HepG2 (cell line): ENCODE results near the gene EBLN2. TPM values are rescaled to one million over a fixed set of nuclear protein-coding genes. Genes with fewer than 3 reads are reported as not detected.
A peak's percentile ranks its signal among the peaks of the same experiment; 100 is the strongest.

Source experiments
- ATAC-seq: fragments of 200-7000 bp; cut with Tn5 transposase; 3 replicates; pipeline ENCODE4 v1.9.1; 2020; ENCODE audit warnings: mild to moderate bottlenecking, moderate library complexity
- BruUV-seq: library from RNA; stranded (reverse); fragments of 400-500 nt; replicated peaks from 2 replicates; lab custom pipeline; 2021; lab: Mats Ljungman, UMichigan
- CTCF ChIA-PET: fragments of 300-600 bp; formaldehyde crosslinking; extraction: SDS; loops from one replicate; lab custom pipeline; 2021; ENCODE audit warnings: low total read pairs, inconsistent platforms, low intra/inter-chr PET ratio; lab: Yijun Ruan, JAX
- POLR2A ChIA-PET: fragments of 350-600 bp; sonication (Branson Sonifier 250); formaldehyde crosslinking; loops from one replicate; lab custom pipeline; 2020; ENCODE audit warnings: antibody characterized with exemption, inconsistent platforms; lab: Yijun Ruan, JAX
- DNase-seq: peaks from one replicate; pipeline ENCODE4 v3.0.0-alpha.2; 2015; ENCODE audit warnings: low spot score
- FAIRE-seq: peaks from 3 replicates; lab custom pipeline; 2011; peaks lifted over from hg19 to GRCh38; lab: Jason Lieb, UNC
- H2AFZ ChIP-seq: one replicate; pipeline ENCODE4 v1.6.1; 2011; ENCODE audit warnings: low read length, inconsistent platforms
- H3K27ac ChIP-seq: fragments of 300-600 bp; 3 replicates; pipeline ENCODE4 v1.8.0; 2011; ENCODE audit warnings: mixed run types, mild to moderate bottlenecking, mixed read lengths, low read length, inconsistent platforms; ENCODE audit not compliant: insufficient read depth; ENCODE audit errors: extremely low read length
- H3K27me3 ChIP-seq, 2 experiments: fragments of 200-600 bp in 1 of 2; 2 replicates in 1 of 2; 3 replicates in 1 of 2; pipeline versions ENCODE4 v1.6.0 to v1.8.0; 2011; ENCODE audit warnings: low read length in 2 of 2, mild to moderate bottlenecking in 2 of 2, moderate library complexity in 2 of 2, inconsistent platforms in 1 of 2; ENCODE audit not compliant: insufficient read depth in 2 of 2, control insufficient read depth in 1 of 2
- H3K36me3 ChIP-seq, 2 experiments: fragments of 200-600 bp in 1 of 2; replicated peaks in 1 of 2; 2 replicates in 1 of 2; 3 replicates in 1 of 2; pipeline versions ENCODE4 v1.5.1 to v1.8.0; 2011; ENCODE audit warnings: low read length in 2 of 2, inconsistent platforms in 1 of 2; ENCODE audit not compliant: insufficient read depth in 2 of 2, control insufficient read depth in 1 of 2
- H3K4me1 ChIP-seq: 2 replicates; pipeline ENCODE4 v1.5.1; 2012; ENCODE audit warnings: low read length, inconsistent platforms; ENCODE audit not compliant: insufficient read depth
- H3K4me2 ChIP-seq: 2 replicates; pipeline ENCODE4 v1.6.0; 2011; ENCODE audit warnings: low read depth, low read length, inconsistent platforms
- H3K4me3 ChIP-seq, 3 experiments: fragments of 200-600 bp in 1 of 3; sonication (generic), shearing (Covaris generic) in 1 of 3; replicated peaks in 1 of 3; 2 replicates each; pipeline ENCODE4 v1.5.1; 2011 to 2016; ENCODE audit warnings: low read length in 3 of 3, inconsistent platforms in 2 of 3, low read depth in 2 of 3, mild to moderate bottlenecking in 2 of 3, control low read depth in 1 of 3, mixed read lengths in 1 of 3; ENCODE audit not compliant: insufficient read depth in 1 of 3
- H3K79me2 ChIP-seq: one replicate; pipeline ENCODE4 v1.6.1; 2011; ENCODE audit warnings: low read length, inconsistent platforms; ENCODE audit not compliant: insufficient read depth
- H3K9ac ChIP-seq: 2 replicates; pipeline ENCODE4 v1.6.0; 2011; ENCODE audit warnings: mild to moderate bottlenecking, low read depth, low read length, inconsistent platforms; ENCODE audit not compliant: insufficient read depth
- H3K9me3 ChIP-seq: 2 replicates; pipeline ENCODE4 v1.5.1; 2012; ENCODE audit warnings: mild to moderate bottlenecking, low read length
- H4K20me1 ChIP-seq: 2 replicates; pipeline ENCODE4 v1.6.0; 2011; ENCODE audit warnings: inconsistent platforms, mild to moderate bottlenecking, low read length, moderate library complexity; ENCODE audit not compliant: insufficient read depth
- AKNA ChIP-seq: sonication (generic); formaldehyde crosslinking; IDR thresholded peaks from 2 replicates; pipeline ENCODE4 v1.4.0; 2020; ENCODE audit warnings: missing genetic modification reagents, borderline replicate concordance
- KAT2B ChIP-seq: fragments of 150-350 bp; IDR thresholded peaks from 2 replicates; pipeline ENCODE4 v1.6.1; 2014; ENCODE audit warnings: low read depth, low read length, borderline replicate concordance
- MED1 ChIP-seq: sonication (generic); formaldehyde crosslinking; IDR thresholded peaks from 2 replicates; pipeline ENCODE4 v1.4.0; 2020; ENCODE audit warnings: missing genetic modification reagents
- MYC ChIP-seq: sonication (generic); formaldehyde crosslinking; IDR thresholded peaks from 2 replicates; pipeline ENCODE4 v1.9.0; 2021; ENCODE audit warnings: missing genetic modification reagents, borderline replicate concordance
- TEAD3 ChIP-seq: optimal IDR thresholded peaks from 2 replicates; pipeline ENCODE3; 2016; ENCODE audit warnings: borderline replicate concordance
- THAP9 ChIP-seq: sonication (generic); formaldehyde crosslinking; IDR thresholded peaks from 2 replicates; pipeline ENCODE4; 2020; ENCODE audit warnings: missing genetic modification reagents, mild to moderate bottlenecking, borderline replicate concordance
- ZNF660 ChIP-seq: sonication (generic); formaldehyde crosslinking; IDR thresholded peaks from 2 replicates; pipeline ENCODE4 v1.5.1; 2020; ENCODE audit warnings: mild to moderate bottlenecking, low read depth, missing genetic modification reagents, borderline replicate concordance
- ZNF687 ChIP-seq: sonication (generic); formaldehyde crosslinking; IDR thresholded peaks from 2 replicates; pipeline ENCODE4 v1.5.1; 2020; ENCODE audit warnings: mild to moderate bottlenecking, missing genetic modification reagents, moderate library complexity
- WGBS: methylation state at CpG from one replicate; pipeline ENCODE4 v1.1.6; 2017; ENCODE audit warnings: low lambda C conversion rate; 5-methylcytosine and 5-hydroxymethylcytosine counted together
- in situ Hi-C: cut with HindIII; loops from 2 replicates; pipeline ENCODE4 v1.10.0; 2017; ENCODE audit warnings: low pct_unique_long_range_greater_than_20kb; ENCODE audit not compliant: extremely low pct_ligation_motif_present
- intact Hi-C: fragments of 100-400 bp; cut with micrococcal nuclease; formaldehyde crosslinking; loops from one replicate; pipeline ENCODE4 v1.10.0; 2022; ENCODE audit not compliant: unreplicated experiment
- polyA plus RNA-seq, 8 experiments: library from polyadenylated mRNA; depleted of rRNA in 3 of 8; stranded (reverse) in 7 of 8; unstranded in 1 of 8; fragments of >200 nt; fragmentation: Illumina TruSeq in 4 of 8; extraction: Trizol in 4 of 8; gene quantifications; 2 replicates each; pipeline versions ENCODE4 v1.2.1 to v1.2.3, GENCODE V29; 2011 to 2016; ENCODE audit warnings: low read depth in 4 of 8, missing spikeins in 1 of 8, mixed read lengths in 1 of 8; ENCODE audit not compliant: insufficient read depth in 1 of 8
- total RNA-seq, 5 experiments: library from RNA; depleted of rRNA; stranded (reverse); fragments of >200 nt; fragmentation: Illumina TruSeq; extraction: Trizol; gene quantifications; 2 replicates each; pipeline ENCODE4 v1.2.3, GENCODE V29; 2016; ENCODE audit warnings: low read depth in 1 of 5

The EBLN2 gene
- total and polyA plus RNA-seq, 2 of the 13 experiments (the other 11 are each of a cell fraction or from before 2014, with no cell fraction given), result 3.3 to 8.3 TPM

DNA sequence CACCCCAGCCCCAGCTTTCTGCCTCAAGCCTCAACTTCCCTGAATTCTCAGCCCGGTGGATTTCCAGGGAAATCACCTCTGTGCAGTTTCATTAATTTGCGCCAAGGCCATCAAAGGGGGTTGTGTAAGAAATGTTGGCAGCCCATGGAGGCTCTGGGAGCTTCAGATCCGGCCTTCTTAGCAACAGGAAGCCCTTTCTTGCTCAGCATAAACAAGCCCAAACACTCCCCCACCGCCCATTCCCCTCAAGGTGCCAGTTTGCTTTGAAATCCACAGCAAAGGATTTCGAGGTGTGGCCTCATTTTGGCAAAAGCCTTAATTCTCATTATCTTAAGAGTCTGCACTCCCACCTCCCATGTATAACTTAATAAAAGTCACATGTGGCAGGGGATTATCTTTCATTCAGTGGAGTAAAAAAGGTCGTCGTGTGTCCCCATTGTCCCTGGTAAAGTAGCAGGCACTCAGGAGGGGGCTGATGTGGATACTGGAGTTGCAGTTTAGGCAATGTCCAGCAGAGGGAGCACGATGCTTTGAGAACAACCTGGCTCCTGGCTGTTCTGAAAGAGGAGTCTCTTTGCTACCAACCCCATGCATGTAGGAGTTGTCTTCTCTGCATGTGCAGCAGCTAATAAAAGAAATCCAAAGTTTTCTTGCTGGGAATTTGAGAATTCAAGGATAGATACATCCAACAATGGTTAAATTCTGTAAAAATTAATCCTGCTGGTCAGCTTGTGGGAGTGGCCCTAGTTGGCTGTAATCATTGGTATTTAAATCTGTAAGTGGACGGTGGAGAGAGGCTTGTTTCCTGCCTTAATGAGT, 39.5 kb downstream of the EBLN2 start (continued):
- TF ChIP-seq THAP9 (CRISPR knock-in tag), result no peak

DNA sequence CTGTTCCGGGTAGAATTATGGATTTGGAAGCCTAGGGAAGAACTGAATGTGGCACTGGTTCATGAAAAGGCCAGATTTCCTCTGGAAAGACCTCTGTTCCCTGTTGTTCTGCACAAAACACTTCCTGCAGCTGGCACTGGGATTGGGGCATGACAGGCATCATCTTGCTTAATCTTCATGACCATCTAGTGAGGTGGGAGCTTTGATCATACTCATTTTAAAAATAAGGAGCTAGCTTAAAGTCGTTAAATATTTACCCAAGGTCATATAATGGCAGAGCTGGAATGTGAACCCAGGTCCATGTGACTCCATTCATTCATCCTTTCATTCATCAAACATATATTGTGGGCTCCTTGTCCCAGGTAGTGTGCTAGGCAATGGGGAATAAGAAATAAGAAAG, 40.4 kb downstream of the EBLN2 start:
- POLR2A ChIA-PET, result no interaction called here
- in situ Hi-C loops, result loop anchor here (5.0 kb wide), 1 partner anchor 330 kb away; no protein-coding TSS in a partner anchor
- FAIRE-seq, result no peak
- Histone ChIP-seq H4K20me1 (no peaks in the 10 kb centered on the region), H2AFZ (no peak overlapping the region), H3K27ac (no peak overlapping the region), H3K4me2 (peak overlapping the region; percentile 27; the same call in 1 of the 2 replicates), H3K36me3 (no peaks in the 10 kb centered on the region), H3K79me2 (no peaks in the 10 kb centered on the region), H3K9me3 (no peaks in the 10 kb centered on the region), H3K4me1 (peaks cover 16% of the 10 kb centered on the region), H3K27me3 (no peaks in the 10 kb centered on the region), H3K4me3 (no peak overlapping the region), H3K9ac (no peak overlapping the region)
- CTCF ChIA-PET, result interaction anchor here (1.6 to 3.8 kb wide), 2 partner anchors 330 to 400 kb away, joined by 17 to 40 read pairs; no protein-coding TSS in a partner anchor
- WGBS, result 0% methylated on average over 2 of the region's 2 CpGs
- no TSS peak for BruUV-seq
- peak; percentile 29; the same call in 2 of the 3 replicates for ATAC-seq
- intact Hi-C loops, result loop anchor here (1.0 kb wide), 2 partner anchors 330 to 400 kb away; no protein-coding TSS in a partner anchor
- DNase-seq, result peak; percentile 61
- TF ChIP-seq ZNF687 (CRISPR knock-in tag), result no peak
- peak; percentile 21 for TF ChIP-seq TEAD3
- TF ChIP-seq AKNA, result no peak
- no peak for TF ChIP-seq ZNF660 (CRISPR knock-in tag)
- no peak for TF ChIP-seq MED1 (CRISPR knock-in tag)
- TF ChIP-seq KAT2B, result no peak
- no peak for TF ChIP-seq MYC (CRISPR knock-in tag)
